ENCODE measurements around the gene YDJC.

DNA sequence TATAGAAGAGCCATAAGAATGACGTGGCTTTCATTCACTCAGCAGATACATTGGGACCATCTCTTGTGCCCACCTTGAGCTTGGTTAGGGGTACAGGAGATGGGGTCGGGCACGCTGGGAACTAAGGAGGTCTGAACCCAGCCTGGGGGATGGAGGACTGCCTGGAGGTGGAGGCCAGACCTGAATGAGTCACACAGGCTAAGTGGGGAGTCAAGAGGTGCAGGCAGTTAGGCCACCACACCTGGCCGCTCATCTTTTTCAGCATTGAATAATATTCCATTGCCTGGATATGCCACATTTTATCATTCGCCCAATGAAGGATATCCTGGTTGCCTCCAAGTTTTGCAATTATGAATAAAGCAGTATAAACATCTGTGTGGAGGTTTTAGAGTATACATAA is 32.2 kb upstream of the YDJC start:
- TF ChIP-seq EZH2phosphoT487 (IDR thresholded peaks at IDR 0.05; ENCODE audit: borderline replicate concordance, low read depth, low read length) = no peak
- TF ChIP-seq, protein P1, sequence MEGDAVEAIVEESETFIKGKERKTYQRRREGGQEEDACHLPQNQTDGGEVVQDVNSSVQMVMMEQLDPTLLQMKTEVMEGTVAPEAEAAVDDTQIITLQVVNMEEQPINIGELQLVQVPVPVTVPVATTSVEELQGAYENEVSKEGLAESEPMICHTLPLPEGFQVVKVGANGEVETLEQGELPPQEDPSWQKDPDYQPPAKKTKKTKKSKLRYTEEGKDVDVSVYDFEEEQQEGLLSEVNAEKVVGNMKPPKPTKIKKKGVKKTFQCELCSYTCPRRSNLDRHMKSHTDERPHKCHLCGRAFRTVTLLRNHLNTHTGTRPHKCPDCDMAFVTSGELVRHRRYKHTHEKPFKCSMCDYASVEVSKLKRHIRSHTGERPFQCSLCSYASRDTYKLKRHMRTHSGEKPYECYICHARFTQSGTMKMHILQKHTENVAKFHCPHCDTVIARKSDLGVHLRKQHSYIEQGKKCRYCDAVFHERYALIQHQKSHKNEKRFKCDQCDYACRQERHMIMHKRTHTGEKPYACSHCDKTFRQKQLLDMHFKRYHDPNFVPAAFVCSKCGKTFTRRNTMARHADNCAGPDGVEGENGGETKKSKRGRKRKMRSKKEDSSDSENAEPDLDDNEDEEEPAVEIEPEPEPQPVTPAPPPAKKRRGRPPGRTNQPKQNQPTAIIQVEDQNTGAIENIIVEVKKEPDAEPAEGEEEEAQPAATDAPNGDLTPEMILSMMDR (conservative IDR thresholded peaks at IDR 0.05; ENCODE audit: low read length) = no peak
